RWPE2 (cell line): ENCODE results near the gene LONP2.

Experiments
- ATAC-seq: fragments of 200-7000 bp; cut with Tn5 transposase; 3 replicates; pipeline ENCODE4 v1.9.1; 2021; ENCODE audit warnings: low read depth
- DNase-seq: peaks from one replicate; pipeline ENCODE4 v3.0.0-alpha.2; 2020; ENCODE audit warnings: low spot score
- H3K27ac ChIP-seq: fragments of 450-650 bp; 2 replicates; pipeline ENCODE4 v1.5.1; 2017; ENCODE audit warnings: mild to moderate bottlenecking; ENCODE audit not compliant: poor library complexity, severe bottlenecking
- H3K27me3 ChIP-seq: fragments of 250-450 bp; sonication (Bioruptor Pico); 2 replicates; pipeline ENCODE4 v1.5.1; 2021; ENCODE audit warnings: mild to moderate bottlenecking, moderate library complexity; ENCODE audit not compliant: insufficient read depth, poor library complexity, severe bottlenecking
- H3K36me3 ChIP-seq: fragments of 250-450 bp; sonication (Bioruptor Pico); 2 replicates; pipeline ENCODE4 v1.5.1; 2020; ENCODE audit warnings: low read depth, mild to moderate bottlenecking, moderate library complexity
- H3K4me1 ChIP-seq: fragments of 250-450 bp; sonication (Bioruptor Pico); 2 replicates; pipeline ENCODE4 v1.5.1; 2021; ENCODE audit warnings: mild to moderate bottlenecking, moderate library complexity; ENCODE audit not compliant: insufficient read depth, poor library complexity, severe bottlenecking
- H3K4me3 ChIP-seq: fragments of 250-450 bp; sonication (Bioruptor Pico); 2 replicates; pipeline ENCODE4 v1.5.1; 2021; ENCODE audit warnings: mild to moderate bottlenecking, moderate library complexity; ENCODE audit not compliant: severe bottlenecking
- H3K9me3 ChIP-seq: fragments of 250-450 bp; sonication (Bioruptor Pico); 2 replicates; pipeline ENCODE4 v1.5.1; 2021; ENCODE audit warnings: mild to moderate bottlenecking, moderate library complexity; ENCODE audit not compliant: severe bottlenecking
- TF ChIP-seq, protein P1 (sequence below): fragments of 450-650 bp; IDR thresholded peaks from one replicate; pipeline ENCODE4 v1.5.1; 2017; ENCODE audit warnings: mild to moderate bottlenecking, moderate library complexity; ENCODE audit not compliant: poor library complexity, severe bottlenecking

The LONP2 gene

GRCh38 chr16:48405907-48406306 lies 161.8 kb downstream of the LONP2 start:
- Histone ChIP-seq H3K27me3 (no peaks in the 10 kb centered on the region), H3K27ac (no peak overlapping the region), H3K4me1 (peaks cover 6% of the 10 kb centered on the region), H3K9me3 (no peaks in the 10 kb centered on the region), H3K36me3 (no peaks in the 10 kb centered on the region), H3K4me3 (no peak overlapping the region)
- no peak for ATAC-seq
- DNase-seq, result no peak
- TF ChIP-seq, protein P1, sequence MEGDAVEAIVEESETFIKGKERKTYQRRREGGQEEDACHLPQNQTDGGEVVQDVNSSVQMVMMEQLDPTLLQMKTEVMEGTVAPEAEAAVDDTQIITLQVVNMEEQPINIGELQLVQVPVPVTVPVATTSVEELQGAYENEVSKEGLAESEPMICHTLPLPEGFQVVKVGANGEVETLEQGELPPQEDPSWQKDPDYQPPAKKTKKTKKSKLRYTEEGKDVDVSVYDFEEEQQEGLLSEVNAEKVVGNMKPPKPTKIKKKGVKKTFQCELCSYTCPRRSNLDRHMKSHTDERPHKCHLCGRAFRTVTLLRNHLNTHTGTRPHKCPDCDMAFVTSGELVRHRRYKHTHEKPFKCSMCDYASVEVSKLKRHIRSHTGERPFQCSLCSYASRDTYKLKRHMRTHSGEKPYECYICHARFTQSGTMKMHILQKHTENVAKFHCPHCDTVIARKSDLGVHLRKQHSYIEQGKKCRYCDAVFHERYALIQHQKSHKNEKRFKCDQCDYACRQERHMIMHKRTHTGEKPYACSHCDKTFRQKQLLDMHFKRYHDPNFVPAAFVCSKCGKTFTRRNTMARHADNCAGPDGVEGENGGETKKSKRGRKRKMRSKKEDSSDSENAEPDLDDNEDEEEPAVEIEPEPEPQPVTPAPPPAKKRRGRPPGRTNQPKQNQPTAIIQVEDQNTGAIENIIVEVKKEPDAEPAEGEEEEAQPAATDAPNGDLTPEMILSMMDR, result no peak
